ENCODE data around the gene NAA10.
A peak's percentile ranks its signal among the peaks of the same experiment; 100 is the strongest.

The NAA10 gene

DNA sequence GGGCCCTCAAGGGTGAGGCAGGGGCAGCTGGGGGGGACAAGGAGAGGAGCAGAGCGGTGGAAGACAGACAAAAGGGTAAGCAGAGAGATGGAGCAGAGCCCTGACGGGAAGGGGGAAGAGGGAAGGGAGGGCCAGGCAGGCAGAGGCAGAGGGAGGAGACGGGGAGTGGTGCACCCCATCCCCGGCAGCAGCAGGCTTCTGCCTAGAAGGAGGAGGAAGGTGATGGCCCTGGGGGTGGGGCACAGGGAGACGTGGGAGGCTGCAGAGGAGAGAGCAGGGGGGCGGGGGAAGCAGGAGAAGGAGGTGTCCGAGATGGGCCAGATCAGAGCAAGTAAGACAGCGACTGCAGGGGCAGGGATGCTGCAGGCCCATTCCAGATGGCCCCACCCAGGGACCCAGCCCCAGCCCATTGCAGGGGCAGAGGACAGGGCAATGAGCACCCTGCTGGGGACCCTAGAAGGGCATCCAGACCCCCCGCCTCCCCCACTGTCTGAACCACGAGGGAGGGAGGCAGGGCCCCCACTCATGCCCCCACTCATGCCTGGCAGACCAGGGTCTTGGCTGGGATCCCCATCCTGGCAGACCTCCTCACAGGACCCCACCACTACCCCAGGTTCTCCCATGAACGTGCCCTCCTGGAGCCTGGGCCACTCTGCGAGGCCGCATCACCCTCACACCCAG is 51.5 kb downstream of the NAA10 start:
- POLR2A ChIA-PET, result no interaction called here
- CTCF ChIA-PET, result interaction anchor here (0.6 kb wide), 2 partner anchors 68 to 253 kb away, joined by 3 to 5 read pairs; no protein-coding TSS in a partner anchor
- no peak for TF ChIP-seq ZNF221 (tag by site-specific recombination; IDR thresholded peaks at IDR 0.05; ENCODE audit: borderline replicate concordance)
- no peak for TF ChIP-seq ZNF354C (tag by site-specific recombination; IDR thresholded peaks at IDR 0.05; ENCODE audit: borderline replicate concordance, low read depth)
- TF ChIP-seq KLF1 (tag by site-specific recombination; IDR thresholded peaks at IDR 0.05), result peak; percentile 82
- TF ChIP-seq WT1 (tag by site-specific recombination; IDR thresholded peaks at IDR 0.05), result 0 out of 2 replicates have a peak, but pooled peaks have one; percentile 20
- TF ChIP-seq GLIS2 (tag by site-specific recombination; IDR thresholded peaks at IDR 0.05), result peak; percentile 63; the same call in 1 of the 2 replicates
- TF ChIP-seq ZXDB (tag by site-specific recombination; IDR thresholded peaks at IDR 0.05), result no peak
- TF ChIP-seq EGR2 (tag by site-specific recombination; IDR thresholded peaks at IDR 0.05; ENCODE audit: low read depth), result peak; percentile 62
- TF ChIP-seq ZFHX2 (tag by site-specific recombination; conservative IDR thresholded peaks at IDR 0.05), result peak; percentile 65
- TF ChIP-seq, protein P1, sequence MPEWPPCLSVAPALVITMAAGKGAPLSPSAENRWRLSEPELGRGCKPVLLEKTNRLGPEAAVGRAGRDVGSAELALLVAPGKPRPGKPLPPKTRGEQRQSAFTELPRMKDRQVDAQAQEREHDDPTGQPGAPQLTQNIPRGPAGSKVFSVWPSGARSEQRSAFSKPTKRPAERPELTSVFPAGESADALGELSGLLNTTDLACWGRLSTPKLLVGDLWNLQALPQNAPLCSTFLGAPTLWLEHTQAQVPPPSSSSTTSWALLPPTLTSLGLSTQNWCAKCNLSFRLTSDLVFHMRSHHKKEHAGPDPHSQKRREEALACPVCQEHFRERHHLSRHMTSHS (tag by site-specific recombination; IDR thresholded peaks at IDR 0.05), result no peak
- TF ChIP-seq, protein P2, sequence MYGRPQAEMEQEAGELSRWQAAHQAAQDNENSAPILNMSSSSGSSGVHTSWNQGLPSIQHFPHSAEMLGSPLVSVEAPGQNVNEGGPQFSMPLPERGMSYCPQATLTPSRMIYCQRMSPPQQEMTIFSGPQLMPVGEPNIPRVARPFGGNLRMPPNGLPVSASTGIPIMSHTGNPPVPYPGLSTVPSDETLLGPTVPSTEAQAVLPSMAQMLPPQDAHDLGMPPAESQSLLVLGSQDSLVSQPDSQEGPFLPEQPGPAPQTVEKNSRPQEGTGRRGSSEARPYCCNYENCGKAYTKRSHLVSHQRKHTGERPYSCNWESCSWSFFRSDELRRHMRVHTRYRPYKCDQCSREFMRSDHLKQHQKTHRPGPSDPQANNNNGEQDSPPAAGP (tag by site-specific recombination; IDR thresholded peaks at IDR 0.05), result 0 out of 2 replicates have a peak, but pooled peaks have one; percentile 65

GRCh38 chrX:153882557-153882956 is 52.3 kb downstream of the NAA10 start:
- TF ChIP-seq REPIN1 (tag by site-specific recombination; IDR thresholded peaks at IDR 0.05; ENCODE audit: low read depth) (no peak), ZBTB20 (tag by site-specific recombination; IDR thresholded peaks at IDR 0.05) (no peak), KLF1 (tag by site-specific recombination; IDR thresholded peaks at IDR 0.05) (0 out of 2 replicates have a peak, but pooled peaks have one; percentile 20), RBAK (tag by site-specific recombination; IDR thresholded peaks at IDR 0.05) (no peak), ZNF677 (tag by site-specific recombination; IDR thresholded peaks at IDR 0.05) (no peak), TCF7L2 (IDR thresholded peaks at IDR 0.05; ENCODE audit: borderline replicate concordance, low read depth, low read length) (no peak), KLF7 (tag by site-specific recombination; IDR thresholded peaks at IDR 0.05; ENCODE audit: borderline replicate concordance) (no peak)
- no peak overlapping the region for H3K27ac ChIP-seq (ENCODE audit: extremely low read depth, low read depth, low read length)
- no peaks in the 10 kb centered on the region for H3K4me1 ChIP-seq (ENCODE audit: control insufficient read depth, insufficient read depth, low read length)
- POLR2A ChIA-PET, result no interaction called here
- CTCF ChIA-PET, result interaction anchor here (0.6 kb wide), 2 partner anchors 41 to 252 kb away, joined by 5 read pairs; no protein-coding TSS in a partner anchor
- H3K4me3 ChIP-seq (ENCODE audit: low read depth, low read length), result no peak overlapping the region
- no peaks in the 10 kb centered on the region for H3K9me3 ChIP-seq (ENCODE audit: control insufficient read depth, insufficient read depth, low read depth, low read length)
- no peaks in the 10 kb centered on the region for H3K36me3 ChIP-seq (ENCODE audit: control insufficient read depth in 2 of 2, insufficient read depth in 1 of 2, low read length in 2 of 2)

More for the DNA sequence above, 51.5 kb downstream of the NAA10 start:
- Histone ChIP-seq H3K36me3 (ENCODE audit: control insufficient read depth in 2 of 2, insufficient read depth in 1 of 2, low read length in 2 of 2) (no peaks in the 10 kb centered on the region), H3K9me3 (ENCODE audit: control insufficient read depth, insufficient read depth, low read depth, low read length) (no peaks in the 10 kb centered on the region), H3K4me3 (ENCODE audit: low read depth, low read length) (no peak overlapping the region), H3K4me1 (ENCODE audit: control insufficient read depth, insufficient read depth, low read length) (no peaks in the 10 kb centered on the region), H3K27ac (ENCODE audit: extremely low read depth, low read depth, low read length) (no peak overlapping the region)

- CTCF ChIA-PET, result interaction anchor here (0.6 kb wide), 1 partner anchor 42 kb away, joined by 5 read pairs; no protein-coding TSS in a partner anchor
- no peak overlapping the region for H3K27ac ChIP-seq (ENCODE audit: extremely low read depth, low read depth, low read length)
- no peaks in the 10 kb centered on the region for H3K36me3 ChIP-seq (ENCODE audit: control insufficient read depth in 2 of 2, insufficient read depth in 1 of 2, low read length in 2 of 2)
- no peaks in the 10 kb centered on the region for H3K9me3 ChIP-seq (ENCODE audit: control insufficient read depth, insufficient read depth, low read depth, low read length)
- no peak overlapping the region for H3K4me3 ChIP-seq (ENCODE audit: low read depth, low read length)
- H3K4me1 ChIP-seq (ENCODE audit: control insufficient read depth, insufficient read depth, low read length), result no peaks in the 10 kb centered on the region
- TF ChIP-seq ZNF510 (tag by site-specific recombination; IDR thresholded peaks at IDR 0.05; ENCODE audit: insufficient replicate concordance) (no peak), ZNF157 (tag by site-specific recombination; IDR thresholded peaks at IDR 0.05) (no peak), ZNF473 (tag by site-specific recombination; IDR thresholded peaks at IDR 0.05) (no peak), BCL11B (tag by site-specific recombination; IDR thresholded peaks at IDR 0.05; ENCODE audit: low read depth) (no peak), ZNF837 (tag by site-specific recombination; IDR thresholded peaks at IDR 0.05) (no peak), ZNF23 (tag by site-specific recombination; IDR thresholded peaks at IDR 0.05; ENCODE audit: borderline replicate concordance) (no peak), ZNF664 (tag by site-specific recombination; IDR thresholded peaks at IDR 0.05) (no peak)
- TF ChIP-seq, protein P3, sequence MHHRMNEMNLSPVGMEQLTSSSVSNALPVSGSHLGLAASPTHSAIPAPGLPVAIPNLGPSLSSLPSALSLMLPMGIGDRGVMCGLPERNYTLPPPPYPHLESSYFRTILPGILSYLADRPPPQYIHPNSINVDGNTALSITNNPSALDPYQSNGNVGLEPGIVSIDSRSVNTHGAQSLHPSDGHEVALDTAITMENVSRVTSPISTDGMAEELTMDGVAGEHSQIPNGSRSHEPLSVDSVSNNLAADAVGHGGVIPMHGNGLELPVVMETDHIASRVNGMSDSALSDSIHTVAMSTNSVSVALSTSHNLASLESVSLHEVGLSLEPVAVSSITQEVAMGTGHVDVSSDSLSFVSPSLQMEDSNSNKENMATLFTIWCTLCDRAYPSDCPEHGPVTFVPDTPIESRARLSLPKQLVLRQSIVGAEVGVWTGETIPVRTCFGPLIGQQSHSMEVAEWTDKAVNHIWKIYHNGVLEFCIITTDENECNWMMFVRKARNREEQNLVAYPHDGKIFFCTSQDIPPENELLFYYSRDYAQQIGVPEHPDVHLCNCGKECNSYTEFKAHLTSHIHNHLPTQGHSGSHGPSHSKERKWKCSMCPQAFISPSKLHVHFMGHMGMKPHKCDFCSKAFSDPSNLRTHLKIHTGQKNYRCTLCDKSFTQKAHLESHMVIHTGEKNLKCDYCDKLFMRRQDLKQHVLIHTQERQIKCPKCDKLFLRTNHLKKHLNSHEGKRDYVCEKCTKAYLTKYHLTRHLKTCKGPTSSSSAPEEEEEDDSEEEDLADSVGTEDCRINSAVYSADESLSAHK (tag by site-specific recombination; IDR thresholded peaks at IDR 0.05), result peak; percentile 67
- POLR2A ChIA-PET, result no interaction called here
Measured at GRCh38 chrX:153882086-153882498, 52.7 kb downstream of the NAA10 start.
